Heart left ventricle (tissue), 13 donors: ENCODE data around the gene SSR2.

Experiments
- POLR2A ChIP-seq, 2 donors: fragments of 450-650 bp; IDR thresholded peaks; one replicate each; pipeline ENCODE4 v1.6.1; 2017; ENCODE audit warnings: antibody characterized with exemption in 2 of 2, mild to moderate bottlenecking in 2 of 2, moderate library complexity in 2 of 2
- TF ChIP-seq, protein P1 (sequence below), 12 donors: fragments of 200-600 bp; sonication (generic) in 4 of 12; IDR thresholded peaks; one replicate each; pipeline versions ENCODE4 v1.5.0 to v1.8.0; 2018 to 2022; ENCODE audit warnings: antibody characterized with exemption in 12 of 12, mild to moderate bottlenecking in 5 of 12
- donor health status: ischemic (EF 13 %, LVEDD 7.1; RV severe dilation, severe dysfunction).
- donor health status: DM: no; HTN: yes; CAD: no.
- donor health status: DM: no; HTN: no; CAD: no.
- donor health status: ischemic (EF 25% LVEDD 6.9; RV normal size, moderate dysfunction).
- donor health status: ischemic (EF 25% LVEDD 5.7; RV mildly dilated, moderate dysfunction).
- donor health status: ischemic (EF 35%, LVEDD 5.7; RV mildly dilated, moderate dysfunction).
- donor health status: nonischemic (EF 11% LVEDD 7.7; RV severe dilation, severe dysfunction).
- donor health status: DM: yes; HTN: yes; CAD: no.
- donor health status: PGD.
- donor health status: ischemic (EF 29% LVEDD 5.4; RV normal size, mild dysfunction).
- donor health status: nonischemic (EF 23%, LVEDD 6.1; RV moderate dilation, normal function).

DNA sequence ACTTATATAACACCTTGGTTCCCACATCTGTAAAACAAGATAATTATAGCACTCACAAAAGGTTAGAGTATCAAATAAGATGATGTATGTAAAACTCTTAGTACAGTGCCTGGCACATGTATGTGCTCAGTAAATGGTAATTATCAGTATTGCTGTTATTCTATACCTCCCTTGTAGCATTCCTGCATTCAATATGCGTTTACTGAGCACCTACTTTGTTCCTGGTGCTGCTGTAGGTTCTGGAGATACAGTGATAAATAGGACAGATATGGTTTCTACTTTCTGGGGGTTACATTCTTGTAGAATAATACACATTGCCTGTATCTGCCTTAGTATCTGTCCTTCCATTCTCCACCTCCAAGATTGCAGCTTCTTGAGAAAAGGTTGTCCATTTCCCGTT is 1.2 kb upstream of the SSR2 start:
- TF ChIP-seq, protein P1, sequence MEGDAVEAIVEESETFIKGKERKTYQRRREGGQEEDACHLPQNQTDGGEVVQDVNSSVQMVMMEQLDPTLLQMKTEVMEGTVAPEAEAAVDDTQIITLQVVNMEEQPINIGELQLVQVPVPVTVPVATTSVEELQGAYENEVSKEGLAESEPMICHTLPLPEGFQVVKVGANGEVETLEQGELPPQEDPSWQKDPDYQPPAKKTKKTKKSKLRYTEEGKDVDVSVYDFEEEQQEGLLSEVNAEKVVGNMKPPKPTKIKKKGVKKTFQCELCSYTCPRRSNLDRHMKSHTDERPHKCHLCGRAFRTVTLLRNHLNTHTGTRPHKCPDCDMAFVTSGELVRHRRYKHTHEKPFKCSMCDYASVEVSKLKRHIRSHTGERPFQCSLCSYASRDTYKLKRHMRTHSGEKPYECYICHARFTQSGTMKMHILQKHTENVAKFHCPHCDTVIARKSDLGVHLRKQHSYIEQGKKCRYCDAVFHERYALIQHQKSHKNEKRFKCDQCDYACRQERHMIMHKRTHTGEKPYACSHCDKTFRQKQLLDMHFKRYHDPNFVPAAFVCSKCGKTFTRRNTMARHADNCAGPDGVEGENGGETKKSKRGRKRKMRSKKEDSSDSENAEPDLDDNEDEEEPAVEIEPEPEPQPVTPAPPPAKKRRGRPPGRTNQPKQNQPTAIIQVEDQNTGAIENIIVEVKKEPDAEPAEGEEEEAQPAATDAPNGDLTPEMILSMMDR (IDR thresholded peaks at IDR 0.05): no peak
- TF ChIP-seq POLR2A (IDR thresholded peaks at IDR 0.05): no peak
